Ectodermal cell (in vitro differentiated cells): ENCODE data around the gene GK.
"Not testable (repeated sequence)": the region's sequence is repeated elsewhere in the genome, so short reads cannot be mapped to it uniquely, and the experiment has no call there.

Experiments
- H3K27ac ChIP-seq: 2 replicates; pipeline ENCODE4 v1.7.0; 2013; ENCODE audit warnings: mild to moderate bottlenecking, low read depth, low read length; ENCODE audit not compliant: insufficient read depth, poor library complexity, severe bottlenecking
- H3K27me3 ChIP-seq: 2 replicates; pipeline ENCODE4 v1.7.0; 2013; ENCODE audit warnings: mild to moderate bottlenecking, low read length; ENCODE audit not compliant: insufficient read depth, control insufficient read depth, poor library complexity, severe bottlenecking
- H3K36me3 ChIP-seq: one replicate; pipeline ENCODE4 v1.7.0; 2013; ENCODE audit warnings: low read length; ENCODE audit not compliant: control insufficient read depth, insufficient read depth
- H3K4me1 ChIP-seq: one replicate; pipeline ENCODE4 v1.7.0; 2013; ENCODE audit warnings: low read length; ENCODE audit not compliant: control insufficient read depth, insufficient read depth
- H3K4me3 ChIP-seq: 2 replicates; pipeline ENCODE4 v1.7.0; 2013; ENCODE audit warnings: low read depth, low read length, control low read depth; ENCODE audit not compliant: insufficient read depth
- H3K9me3 ChIP-seq: 2 replicates; pipeline ENCODE4 v1.7.0; 2013; ENCODE audit warnings: mild to moderate bottlenecking, low read length, moderate library complexity; ENCODE audit not compliant: control insufficient read depth
- WGBS, 2 experiments: methylation state at CpG; one replicate each; pipeline ENCODE4 v1.1.7; 2013; ENCODE audit warnings: missing lambda C conversion rate in 2 of 2; 5-methylcytosine and 5-hydroxymethylcytosine counted together

The GK gene

GRCh38 chrX:30741545-30741944, 88.3 kb downstream of the GK start:
- no peaks in the 10 kb centered on the region for H3K4me1 ChIP-seq
- H3K27ac ChIP-seq = no peak overlapping the region
- no peak overlapping the region for H3K4me3 ChIP-seq
- no peaks in the 10 kb centered on the region for H3K36me3 ChIP-seq
- WGBS, 2 experiments = 31 to 32% methylated on average over 2 of the region's 3 CpGs
- no peaks in the 10 kb centered on the region for H3K27me3 ChIP-seq
- no peaks in the 10 kb centered on the region for H3K9me3 ChIP-seq

DNA sequence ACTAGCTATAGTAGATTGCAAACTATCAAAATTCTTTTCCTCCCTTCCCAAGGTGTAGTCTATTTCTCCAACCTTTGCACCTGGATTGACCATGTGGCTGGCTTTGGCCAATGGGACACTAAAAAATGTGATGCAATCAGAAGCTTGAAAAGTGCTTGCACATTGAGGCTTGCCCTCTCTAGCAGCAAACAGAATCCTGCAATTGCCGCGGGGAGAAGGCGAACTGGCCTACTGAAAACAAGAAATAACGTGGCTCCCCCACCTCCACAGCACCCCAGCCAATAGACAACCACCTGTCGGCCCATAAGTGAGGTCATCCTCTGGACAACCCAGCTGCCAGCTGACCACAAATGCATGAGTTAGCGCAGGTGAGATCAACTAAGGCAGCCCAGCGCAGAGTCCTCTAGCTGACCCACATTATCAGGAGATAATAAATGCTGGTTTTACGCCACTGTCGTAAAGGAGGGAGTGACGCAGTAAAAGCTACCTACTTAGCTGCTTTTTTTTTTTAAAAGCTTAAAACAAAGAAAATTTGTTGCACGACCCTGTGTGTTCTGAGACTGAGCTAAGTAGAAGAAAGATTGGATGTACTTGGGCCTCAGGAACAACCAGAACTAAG, 95.2 kb downstream of the GK start:
- no peaks in the 10 kb centered on the region for H3K4me1 ChIP-seq
- no peak overlapping the region for H3K27ac ChIP-seq
- H3K27me3 ChIP-seq = no peaks in the 10 kb centered on the region
- H3K36me3 ChIP-seq = no peaks in the 10 kb centered on the region
- WGBS, 2 experiments = 94 to 95% methylated on average over 11 of the region's 11 CpGs
- no peak overlapping the region for H3K4me3 ChIP-seq
- no peaks in the 10 kb centered on the region for H3K9me3 ChIP-seq

DNA sequence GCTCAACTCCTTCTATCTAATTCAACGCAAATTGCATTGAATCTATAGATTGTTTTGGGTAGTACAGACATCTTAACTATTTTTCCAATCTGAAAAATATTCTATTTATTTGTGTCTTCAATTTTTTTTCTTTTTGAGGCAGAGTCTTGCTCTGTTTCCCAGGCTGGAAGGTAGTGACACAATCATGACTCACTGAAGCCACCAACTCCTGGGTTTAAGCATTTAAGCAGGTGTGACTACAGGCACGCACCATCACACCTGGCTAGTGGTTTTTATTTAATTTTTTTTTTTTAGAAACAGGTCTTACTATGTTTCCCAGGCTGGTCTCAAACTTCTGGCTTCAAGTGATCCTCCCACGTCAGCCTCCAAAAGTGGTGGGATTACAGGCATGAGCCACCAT, 98.3 kb downstream of the GK start:
- 100% methylated on average over 2 of the region's 3 CpGs for WGBS, 2 experiments
- no peaks in the 10 kb centered on the region for H3K36me3 ChIP-seq

GRCh38 chrX:30762755-30763154, 109.5 kb downstream of the GK start:
- Histone ChIP-seq H3K9me3 (no peaks in the 10 kb centered on the region), H3K4me1 (no peaks in the 10 kb centered on the region), H3K36me3 (no peaks in the 10 kb centered on the region), H3K27me3 (no peaks in the 10 kb centered on the region), H3K4me3 (no peak overlapping the region), H3K27ac (no peak overlapping the region)
- 81 to 83% methylated on average over 1 to 3 of the region's 3 CpGs for WGBS, 2 experiments

More for the DNA sequence above, 98.3 kb downstream of the GK start:
- no peak overlapping the region for H3K4me3 ChIP-seq
- no peaks in the 10 kb centered on the region for H3K9me3 ChIP-seq
- H3K27ac ChIP-seq = no peak overlapping the region
- no peaks in the 10 kb centered on the region for H3K4me1 ChIP-seq
- H3K27me3 ChIP-seq = no peaks in the 10 kb centered on the region

- not testable (repeated sequence) for H3K9me3 ChIP-seq, H3K36me3 ChIP-seq, H3K4me1 ChIP-seq, H3K27ac ChIP-seq, H3K4me3 ChIP-seq, H3K27me3 ChIP-seq
- 90 to 97% methylated on average over 6 to 7 of the region's 7 CpGs for WGBS, 2 experiments
Observed at GRCh38 chrX:30773764-30774163, 120.5 kb downstream of the GK start.

- H3K36me3 ChIP-seq = no peaks in the 10 kb centered on the region
- no peaks in the 10 kb centered on the region for H3K27me3 ChIP-seq
- no peaks in the 10 kb centered on the region for H3K9me3 ChIP-seq
- no peak overlapping the region for H3K4me3 ChIP-seq
- no peaks in the 10 kb centered on the region for H3K4me1 ChIP-seq
- H3K27ac ChIP-seq = no peak overlapping the region
Observed at GRCh38 chrX:30777575-30777974, 124.4 kb downstream of the GK start.

DNA sequence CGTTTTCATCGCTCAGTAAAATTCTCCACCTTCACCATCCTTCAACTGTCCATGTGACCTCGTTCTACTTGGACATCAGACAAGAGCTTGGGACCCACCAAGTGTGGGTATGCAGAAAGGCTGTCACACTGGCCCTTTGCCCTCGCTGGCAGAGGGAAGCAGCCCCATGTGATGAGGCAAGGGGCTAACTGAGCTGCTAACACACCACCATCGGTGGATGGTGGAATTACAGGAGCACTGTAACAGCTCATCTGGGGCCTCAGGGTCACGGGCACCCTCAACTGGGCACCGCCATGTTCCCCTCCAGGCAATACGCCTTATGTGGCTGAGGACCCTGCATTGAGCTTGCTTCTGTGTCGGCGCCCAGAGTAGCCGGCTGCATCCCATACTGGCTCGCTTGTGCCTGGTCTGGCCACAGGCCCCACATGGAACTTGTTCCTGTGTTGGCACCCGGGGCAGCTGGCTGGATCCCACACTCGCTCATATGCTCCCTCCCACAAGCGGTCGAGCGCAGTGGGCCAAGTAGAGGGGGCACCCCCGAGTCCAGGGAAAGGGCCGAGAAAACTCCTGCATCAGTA, 126.3 kb downstream of the GK start:
- no peaks in the 10 kb centered on the region for H3K4me1 ChIP-seq
- H3K27ac ChIP-seq = no peak overlapping the region
- 94 to 95% methylated on average over 19 of the region's 19 CpGs for WGBS, 2 experiments
- H3K27me3 ChIP-seq = no peaks in the 10 kb centered on the region
- H3K9me3 ChIP-seq = no peaks in the 10 kb centered on the region
- no peaks in the 10 kb centered on the region for H3K36me3 ChIP-seq
- H3K4me3 ChIP-seq = no peak overlapping the region
